ENCODE results near the gene YOD1. TPM values are rescaled to one million over a fixed set of nuclear protein-coding genes. Genes with fewer than 3 reads are reported as not detected.

Gene YOD1
- total RNA-seq, 1 donor from 2014 or later, result 15.5 TPM

DNA sequence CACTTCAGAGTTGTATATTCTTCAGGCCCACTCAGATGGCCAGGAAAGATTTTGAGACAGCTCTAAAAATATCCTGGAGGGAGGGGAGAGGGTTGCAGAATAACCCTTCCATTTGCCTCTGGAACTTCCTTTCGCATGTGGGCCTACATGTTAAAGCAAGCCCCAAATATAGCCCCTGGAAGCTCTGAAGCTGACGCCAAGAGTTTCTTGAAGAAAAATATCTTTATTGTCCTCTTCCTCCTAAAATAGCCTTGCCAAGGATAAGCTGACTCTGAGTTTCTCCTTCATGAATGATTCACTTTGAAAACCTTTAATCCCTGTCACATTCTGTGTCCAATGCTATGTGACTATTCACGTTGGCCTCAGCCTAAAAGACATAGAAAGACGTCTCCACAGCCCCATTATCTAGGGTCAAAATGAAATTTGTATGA lies 24.9 kb downstream of the YOD1 start:
- DNase-seq (ENCODE audit: low read depth), result peak; percentile 53

DNA sequence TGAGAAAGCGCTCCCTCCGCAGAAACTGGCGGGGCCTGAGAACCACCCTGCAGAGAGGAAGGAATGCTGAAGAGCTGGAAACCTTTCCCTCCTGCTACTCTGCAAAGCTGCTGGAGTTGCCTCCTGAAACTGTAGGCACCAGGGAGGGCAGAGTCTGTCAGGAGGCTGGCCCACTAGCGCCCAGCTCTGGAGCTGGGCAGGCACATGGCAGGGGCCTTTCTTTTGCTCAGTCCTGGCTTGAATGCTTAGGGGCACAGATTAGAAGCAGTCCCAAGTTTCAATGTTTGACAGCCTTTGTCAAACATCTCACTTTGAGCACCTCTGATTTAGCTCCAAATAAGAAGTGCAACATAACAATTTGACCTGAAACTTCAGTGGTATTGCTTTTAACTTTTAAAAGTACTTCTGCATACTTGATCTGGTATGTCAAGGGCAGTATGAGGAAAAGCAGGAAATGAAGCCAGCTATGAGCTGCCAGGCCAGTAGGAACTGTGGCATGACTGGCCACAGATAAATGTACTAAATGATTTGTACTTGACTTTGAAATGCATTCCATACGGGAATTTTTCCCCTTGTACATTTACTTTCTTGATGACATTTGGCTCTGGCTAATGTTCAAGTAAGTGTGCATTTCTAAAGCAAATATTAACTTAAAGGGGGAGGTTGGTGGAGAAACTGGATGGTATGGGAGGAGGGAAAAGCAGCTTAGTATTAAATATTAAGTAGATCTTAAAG lies 25.7 kb downstream of the YOD1 start:
- peak; percentile 84 for DNase-seq (ENCODE audit: low read depth)

DNA sequence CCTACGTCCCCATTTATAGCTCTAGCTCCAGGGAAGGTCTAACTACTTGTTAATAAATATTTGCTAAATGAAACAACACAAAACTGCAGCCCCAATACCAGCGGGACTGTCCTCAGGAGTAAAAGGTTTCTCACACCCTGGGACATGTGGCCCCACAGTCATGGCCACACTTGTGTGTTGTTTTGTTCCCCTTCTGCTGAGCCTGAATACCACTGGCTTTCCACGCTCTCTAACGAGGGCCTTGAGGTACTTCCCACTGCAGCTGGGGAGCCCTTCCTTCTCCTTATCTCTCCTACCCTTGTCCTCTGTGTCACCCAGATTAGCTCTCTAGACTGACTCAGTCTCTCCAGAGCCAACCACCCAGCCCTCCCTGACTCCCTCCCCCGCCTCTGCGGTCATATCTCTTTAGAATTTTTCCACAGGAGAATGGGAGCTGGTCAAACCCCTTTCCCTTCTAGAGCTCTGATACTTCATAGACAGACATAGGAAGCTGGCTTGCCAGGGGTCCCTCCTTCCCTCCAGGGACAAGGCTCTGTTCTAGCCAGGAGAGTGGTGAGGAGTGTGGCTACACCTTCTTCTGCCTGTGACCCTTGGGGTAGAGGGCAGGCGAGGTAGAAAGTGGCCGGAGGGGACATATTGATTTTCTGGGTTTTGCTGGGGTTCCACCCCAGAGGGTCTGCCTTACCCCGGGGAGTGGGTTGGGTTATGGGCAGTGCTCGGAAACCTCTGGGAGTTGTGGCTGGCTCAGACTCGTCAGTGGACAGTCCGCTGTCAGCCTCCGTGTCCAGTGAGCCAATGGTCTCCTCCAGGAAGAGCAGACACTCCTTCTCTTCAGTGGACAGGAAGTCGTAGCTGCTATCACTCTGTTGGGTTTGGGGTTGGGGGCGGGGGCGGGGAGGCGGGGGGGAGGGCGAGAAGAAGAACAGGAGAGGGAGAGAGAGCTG lies 26.5 kb downstream of the YOD1 start:
- no peak for DNase-seq (ENCODE audit: low read depth)

DNA sequence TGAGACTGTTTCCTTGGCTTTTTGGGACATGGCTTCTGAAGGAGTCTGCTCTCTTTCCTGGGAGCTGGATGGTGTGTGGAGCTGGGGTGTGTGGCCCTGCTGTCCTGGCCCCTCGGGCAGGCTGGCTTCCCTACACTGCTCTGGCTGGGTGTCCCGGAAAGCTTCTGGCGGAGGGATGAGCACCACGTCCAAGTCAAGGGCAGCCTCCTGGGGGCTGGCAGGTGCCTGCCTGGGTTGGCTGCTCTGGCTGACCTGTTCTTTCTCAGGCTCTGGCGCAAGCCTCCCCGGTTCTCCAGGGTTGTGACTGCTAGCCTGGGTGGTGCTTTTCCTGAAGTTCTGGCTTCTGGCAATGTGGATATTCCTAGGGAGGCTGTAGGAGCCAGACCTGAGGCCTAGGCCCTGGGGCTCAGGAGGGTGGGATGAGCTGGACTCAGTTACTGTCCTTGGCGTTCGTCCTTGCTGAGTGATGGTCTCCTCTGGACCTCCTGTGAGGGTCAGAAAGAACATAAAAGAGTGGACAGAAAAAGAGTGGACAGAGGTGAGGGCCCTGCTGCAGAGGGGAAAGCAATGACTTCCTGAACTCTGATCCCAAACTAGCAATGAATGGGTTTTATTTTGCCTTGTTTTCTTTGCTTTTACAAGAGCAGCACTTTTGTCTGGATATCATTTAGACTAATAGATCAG lies 27.9 kb downstream of the YOD1 start:
- DNase-seq (ENCODE audit: low read depth), result no peak

DNA sequence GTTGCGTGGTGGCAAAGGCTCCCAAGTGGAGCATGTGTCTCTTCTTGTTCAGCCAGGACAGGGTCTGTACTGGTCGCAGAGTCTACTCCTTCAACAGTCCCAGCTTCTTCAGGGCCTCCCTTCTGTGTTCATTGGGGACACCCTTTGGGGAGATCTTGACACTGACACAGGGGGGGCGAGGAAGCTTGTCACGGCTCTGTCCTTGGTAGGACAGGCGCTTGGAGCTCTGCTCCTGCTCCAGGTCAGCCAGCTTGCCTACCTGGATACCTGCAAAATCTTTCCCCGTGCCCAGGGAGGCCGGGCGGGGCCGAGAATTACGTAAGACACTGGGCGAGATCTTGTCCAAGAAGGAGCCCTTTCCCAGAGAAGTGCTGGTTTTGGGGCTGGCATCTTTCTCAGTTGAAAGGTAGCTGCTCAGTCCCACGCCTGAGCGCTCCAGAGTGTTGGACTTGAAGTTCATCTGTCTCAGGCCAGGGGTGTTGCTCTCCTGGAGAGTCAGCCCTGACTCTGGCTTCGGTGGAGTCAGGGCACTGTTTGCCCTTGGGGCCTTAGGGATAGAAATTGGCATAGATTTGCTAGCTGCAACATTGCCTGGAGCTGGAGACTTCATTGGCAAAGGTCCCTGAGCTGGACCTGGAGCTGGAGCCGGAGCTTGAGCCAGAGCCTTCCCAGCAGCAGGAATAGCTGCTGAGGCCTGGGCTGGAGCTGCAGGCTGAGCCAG lies 29.0 kb downstream of the YOD1 start:
- no peak for DNase-seq (ENCODE audit: low read depth)

DNA sequence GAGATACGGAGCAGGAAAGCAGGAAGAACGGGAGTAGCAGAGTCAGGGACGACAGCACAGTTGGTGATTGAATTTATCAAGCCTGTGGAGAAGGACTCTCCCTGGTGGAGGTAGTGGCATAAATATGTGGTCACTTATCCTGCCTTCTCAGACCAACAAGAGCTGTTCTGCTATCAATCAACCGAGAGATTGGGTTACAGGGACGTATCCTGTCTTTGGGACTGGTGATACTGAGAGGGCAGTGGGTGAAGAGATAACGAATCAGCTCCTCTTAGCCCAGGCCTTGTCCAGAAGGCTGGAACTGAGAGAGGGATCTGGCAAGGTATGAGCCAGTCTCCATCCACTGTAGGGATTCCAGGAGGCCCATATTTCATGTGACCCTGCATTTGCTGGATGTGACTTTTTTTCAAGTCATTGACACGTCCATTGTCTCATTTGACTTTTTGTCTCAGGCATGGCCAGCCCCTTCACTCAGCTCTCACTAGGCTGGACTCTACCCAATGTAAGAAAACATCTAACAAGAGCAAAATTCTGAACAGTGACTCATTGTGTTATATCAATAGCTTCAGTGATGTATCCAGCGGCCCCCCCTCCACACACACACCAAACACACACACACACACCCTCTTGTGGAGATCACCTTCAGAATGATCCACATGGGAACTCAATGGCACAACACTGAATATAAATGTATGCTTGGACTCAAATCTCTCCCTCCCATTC lies 29.7 kb downstream of the YOD1 start:
- DNase-seq (ENCODE audit: low read depth), result no peak

DNA sequence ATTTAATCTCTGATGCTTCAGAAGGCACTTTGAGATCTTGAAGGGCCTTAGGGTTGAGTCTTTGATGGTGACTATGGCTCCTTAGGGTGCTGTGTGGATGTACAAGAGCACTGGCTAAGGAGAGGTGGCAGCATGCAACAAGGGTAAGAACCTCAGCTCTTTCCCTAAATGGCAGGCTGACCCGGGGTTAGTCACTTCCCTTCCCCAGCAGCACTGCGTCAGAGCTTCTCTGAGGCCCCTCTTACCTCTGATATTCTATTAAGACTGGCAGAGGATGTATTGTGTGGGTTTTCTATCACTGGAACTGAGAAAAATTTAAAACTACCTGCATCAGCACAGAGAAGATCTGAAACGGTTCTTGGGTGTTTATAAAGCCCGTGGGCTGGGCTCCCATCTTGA lies 30.3 kb downstream of the YOD1 start:
- DNase-seq (ENCODE audit: low read depth), result no peak

DNA sequence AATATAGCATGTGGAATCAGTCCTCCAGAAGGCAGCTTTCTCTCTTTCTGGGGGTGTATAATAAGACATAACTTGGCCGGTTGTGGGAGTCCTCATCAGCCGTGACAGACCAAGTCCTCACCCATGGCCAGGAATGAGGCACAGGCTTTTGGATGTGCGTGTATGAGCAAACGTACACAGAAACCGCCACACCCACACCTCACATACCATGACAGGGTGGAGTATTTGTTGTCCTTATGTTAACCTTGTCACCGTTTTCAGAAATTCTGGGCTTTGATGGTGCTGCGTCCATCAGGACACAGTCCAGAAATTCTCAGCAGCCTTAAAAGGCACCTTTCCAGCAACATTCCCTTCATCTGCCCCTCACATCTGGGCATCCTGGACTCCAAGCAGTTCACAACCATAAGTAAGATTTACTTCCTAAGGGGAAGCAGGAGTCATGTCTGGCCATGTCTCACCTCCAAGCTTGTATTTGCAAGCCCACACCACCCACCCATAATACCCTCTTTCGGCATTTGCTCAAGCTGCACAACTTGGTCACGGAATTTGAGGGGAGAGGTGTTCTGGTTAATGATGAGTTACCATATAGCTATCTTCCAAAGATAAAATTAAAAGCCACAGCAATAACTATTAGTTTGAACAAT lies 30.8 kb downstream of the YOD1 start:
- DNase-seq (ENCODE audit: low read depth), result no peak

DNA sequence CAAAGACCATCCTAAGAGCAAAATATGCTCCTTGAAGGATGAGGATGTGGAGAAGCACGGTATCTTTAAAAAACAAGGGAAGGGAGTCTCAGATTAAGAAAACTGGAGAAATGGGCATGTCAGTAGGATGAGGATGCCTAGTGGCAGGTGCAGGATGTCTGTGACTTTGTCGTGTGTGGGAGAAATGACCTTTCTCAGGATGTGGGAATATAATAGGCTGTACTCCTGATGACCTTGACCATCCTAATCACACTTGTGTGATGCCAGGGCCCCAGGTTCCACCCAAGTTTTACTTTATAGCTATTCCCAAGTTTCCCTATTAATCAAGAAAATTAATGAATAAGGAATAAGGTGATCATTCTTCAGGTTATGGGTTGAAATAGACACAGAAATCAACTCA lies 31.3 kb downstream of the YOD1 start:
- DNase-seq (ENCODE audit: low read depth), result no peak

DNA sequence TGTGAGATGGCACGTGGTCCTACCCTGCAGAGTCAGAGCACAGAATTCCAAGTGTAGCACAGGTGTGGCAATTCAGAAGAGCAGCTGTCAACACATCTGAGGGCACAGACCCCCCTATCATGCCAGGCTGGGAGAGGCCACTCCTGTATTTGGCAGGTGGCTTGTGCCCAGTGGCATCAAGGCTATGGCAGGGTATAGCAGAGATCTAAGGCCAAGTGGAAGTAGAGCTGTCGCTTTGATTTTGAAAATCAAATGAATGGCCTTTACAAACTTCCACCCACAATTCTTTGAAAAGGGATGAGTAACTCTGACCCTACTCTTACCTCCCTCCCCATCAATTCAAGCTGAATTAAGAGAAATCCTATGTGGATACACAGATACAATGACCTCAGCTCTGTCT lies 31.8 kb downstream of the YOD1 start:
- DNase-seq (ENCODE audit: low read depth), result no peak

DNA sequence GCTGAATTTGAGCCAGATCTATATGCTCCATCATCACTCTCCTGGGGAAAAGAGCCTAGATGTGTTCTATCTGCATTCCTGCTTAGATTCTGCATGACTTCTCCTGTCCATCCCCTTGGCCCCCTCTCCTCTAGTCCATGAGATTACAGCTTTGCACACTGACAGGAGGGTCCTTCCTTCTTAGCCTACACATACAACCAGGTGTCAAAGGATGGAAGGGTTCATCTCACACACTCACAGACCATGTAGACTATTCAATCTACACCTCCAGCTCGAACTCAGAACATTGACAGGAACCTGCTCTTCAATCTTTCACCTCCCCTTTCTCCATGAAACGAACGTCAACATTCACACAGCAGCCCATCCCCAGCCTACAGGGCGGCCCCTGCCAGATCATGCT lies 32.3 kb downstream of the YOD1 start:
- no peak for DNase-seq (ENCODE audit: low read depth)

DNA sequence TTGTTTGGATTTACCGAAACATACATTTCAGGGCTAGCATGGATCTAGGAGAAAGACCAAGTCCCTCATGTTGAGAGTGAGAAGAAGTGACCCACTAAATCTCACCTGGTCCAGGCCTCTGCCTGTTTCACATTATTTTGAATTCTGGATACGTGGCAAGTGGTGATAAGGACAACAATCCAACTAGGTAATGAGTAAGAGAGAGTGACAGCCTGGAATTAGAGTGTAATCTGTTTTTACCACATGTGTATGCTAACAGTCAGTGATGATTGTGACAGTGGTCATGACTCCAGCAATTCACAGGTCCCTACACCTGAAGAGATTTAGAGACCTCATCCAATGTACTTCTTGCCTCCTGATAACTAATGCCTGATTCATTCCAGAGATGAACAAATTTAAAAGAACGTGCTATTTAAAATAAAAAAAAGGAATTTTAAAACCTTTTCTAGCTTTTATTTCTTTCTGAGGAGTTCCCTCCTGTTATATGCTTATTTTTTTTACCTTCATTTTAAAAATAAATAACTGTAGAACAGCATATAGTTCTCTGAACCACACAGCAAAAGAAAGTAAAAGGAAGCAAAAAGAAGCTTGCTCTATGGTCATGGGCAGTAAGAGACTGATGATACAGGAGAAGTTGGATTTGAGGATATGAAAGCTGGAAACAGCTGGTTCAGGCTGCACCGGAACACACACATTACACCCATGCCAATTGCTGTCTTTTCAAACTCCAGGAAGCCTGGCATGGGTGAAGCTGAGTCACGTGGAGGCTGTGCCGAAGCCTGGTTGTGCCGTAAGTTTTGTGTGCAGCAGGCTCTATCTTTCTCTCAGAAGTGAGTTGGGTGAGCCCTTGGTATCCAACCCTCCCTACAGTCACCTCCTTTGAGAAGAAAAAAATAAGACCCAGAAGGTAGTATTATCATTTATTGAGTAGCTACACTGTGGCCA lies 33.1 kb downstream of the YOD1 start:
- DNase-seq (ENCODE audit: low read depth), result peak; percentile 68

DNA sequence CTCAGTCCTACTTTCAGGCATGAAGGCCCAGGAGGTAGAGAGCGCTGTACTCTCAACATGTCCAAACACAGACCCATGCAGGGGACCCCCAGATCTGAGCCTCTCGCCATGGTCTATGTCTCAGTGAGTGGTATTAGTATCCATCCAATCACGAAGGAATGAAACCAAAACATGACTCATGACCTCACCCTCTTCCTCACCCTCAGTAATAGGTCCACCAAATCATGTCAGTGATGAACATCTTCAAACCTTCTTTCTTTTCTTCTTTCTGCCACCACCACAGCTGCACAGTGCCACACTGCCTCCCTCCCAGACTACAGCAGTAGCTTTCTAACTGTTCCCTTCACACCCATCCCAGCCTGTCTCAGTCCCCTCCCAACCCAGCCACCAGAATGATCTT lies 35.2 kb downstream of the YOD1 start:
- DNase-seq (ENCODE audit: low read depth), result no peak

DNA sequence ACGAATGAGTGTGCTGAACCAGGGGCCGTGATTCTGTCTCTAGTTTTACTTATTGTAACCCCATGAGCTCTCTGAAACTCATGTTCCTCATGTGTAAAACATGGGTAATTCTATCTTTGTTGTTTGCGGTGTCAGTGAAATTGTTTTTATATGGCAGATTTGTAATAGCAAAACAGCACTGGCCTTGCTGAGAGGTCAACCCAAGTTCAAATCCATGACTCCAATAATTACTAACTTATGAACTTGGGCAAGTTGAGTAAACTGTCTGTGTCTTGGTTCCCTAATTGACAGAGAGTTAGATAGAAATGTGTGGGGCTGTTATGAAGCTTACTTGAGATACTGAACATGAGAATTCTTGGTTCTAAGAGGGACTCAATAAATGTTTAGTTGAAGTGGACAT lies 36.3 kb downstream of the YOD1 start:
- DNase-seq (ENCODE audit: low read depth), result peak; percentile 49

DNA sequence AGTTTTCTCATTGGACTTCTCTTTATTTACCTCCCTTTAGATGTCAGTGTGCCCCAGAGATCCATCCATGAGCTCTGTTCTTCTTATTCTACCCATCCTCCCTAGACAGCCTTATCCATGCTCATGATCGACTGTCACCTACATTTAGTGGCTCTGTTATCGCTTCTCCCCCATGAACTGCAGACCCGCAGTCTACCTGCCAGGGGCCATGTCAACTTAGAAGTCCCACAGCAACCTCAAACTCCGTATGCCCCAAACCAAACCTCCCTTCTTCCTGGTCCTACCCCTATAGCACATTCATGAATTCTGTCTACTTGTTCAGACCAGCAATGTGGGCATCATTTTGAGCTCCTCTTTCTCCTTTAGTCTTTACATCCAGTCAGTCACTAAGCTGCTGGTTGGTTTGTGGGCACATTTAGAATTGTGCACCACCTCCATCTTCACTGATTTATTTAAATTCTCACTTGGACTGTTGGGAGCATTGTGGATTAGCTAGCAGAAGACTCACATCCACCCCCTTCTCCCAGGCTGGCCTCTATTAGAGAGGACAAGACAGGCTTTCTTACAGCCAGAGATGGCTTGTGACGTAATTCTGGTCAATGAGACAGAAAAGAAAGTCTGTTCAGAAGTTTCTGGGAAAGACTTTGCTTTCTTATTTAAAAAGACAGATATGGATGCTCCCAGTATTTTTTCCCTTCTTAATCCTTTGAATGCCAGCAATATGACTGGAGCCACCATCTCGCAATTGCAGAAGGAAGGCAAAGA lies 37.5 kb downstream of the YOD1 start:
- DNase-seq (ENCODE audit: low read depth), result no peak

DNA sequence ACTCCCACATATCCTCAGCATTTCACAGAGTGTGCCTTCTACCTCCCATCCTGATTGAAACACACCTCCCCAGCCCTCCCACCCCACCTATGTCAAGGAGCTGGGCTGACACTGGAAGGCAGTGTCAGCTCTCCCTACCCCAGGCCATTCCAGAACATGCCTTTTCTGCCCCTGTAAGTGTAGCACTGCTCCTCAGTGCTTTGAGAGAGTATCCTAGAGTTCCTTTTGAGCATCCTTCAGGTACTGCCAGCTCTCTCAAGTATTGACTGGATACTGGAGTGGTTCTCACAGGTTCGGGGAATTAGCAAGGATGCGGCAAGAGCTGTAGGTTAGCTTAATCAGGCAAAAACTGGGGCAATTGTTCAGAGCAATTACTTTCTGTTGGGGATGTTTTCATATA lies 40.3 kb downstream of the YOD1 start:
- DNase-seq (ENCODE audit: low read depth), result no peak

DNA sequence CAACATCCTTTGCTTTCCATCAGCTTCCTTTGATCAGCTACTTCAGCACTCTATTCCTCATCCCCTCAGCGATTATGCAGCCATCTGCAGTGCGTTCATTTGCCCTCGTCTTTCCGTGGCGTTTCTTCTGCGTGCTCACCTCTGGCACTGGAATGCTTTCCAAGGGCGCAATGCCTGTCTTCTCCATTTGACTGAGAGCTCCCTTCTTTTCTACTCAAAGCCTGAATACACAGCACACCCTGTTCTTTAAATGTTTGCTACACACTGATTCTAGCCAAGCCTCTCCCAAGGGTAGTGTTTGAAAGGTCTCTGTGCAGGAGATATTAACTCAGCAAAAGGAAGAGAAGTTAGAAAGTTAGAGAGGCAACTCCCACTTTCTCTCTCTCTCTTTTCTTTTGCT lies 41.1 kb downstream of the YOD1 start:
- DNase-seq (ENCODE audit: low read depth), result no peak

DNA sequence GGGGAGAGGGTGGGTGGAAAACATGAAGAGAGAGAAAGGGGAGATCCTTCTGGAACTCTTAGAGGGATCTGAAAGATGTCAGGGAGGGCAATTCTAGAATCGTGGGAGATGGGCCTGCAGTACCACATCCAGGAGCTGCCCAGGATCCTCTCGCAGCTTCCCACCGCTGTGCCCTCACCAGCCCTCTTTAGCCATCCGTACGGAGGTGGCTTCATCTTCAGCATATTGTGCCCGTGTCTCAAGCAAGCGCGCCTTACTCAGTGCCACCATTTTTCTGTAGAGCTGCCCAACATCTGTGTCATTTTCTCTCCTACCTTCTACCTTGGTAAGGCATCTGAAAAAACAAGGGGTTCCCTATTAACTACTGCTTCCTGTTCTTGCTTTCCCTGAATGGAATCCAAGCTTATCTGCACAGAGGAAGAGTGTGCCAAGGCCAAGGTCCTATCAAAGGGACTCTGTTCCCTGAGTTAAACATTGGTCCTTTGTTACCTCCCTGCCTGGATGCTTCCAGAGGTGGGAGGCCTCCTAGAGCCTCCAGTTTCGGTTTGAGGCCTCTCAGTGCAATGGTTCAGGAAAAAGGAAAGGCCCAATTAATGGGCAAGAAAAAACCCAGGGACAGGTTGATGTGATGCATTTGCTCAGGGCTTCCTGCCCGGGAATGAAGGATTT lies 41.7 kb downstream of the YOD1 start:
- no peak for DNase-seq (ENCODE audit: low read depth)
